ENCODE measurements around the gene GPNMB. TPM values are rescaled to one million over a fixed set of nuclear protein-coding genes. Genes with fewer than 3 reads are reported as not detected.

Gene GPNMB
- total RNA-seq, 1 donor from 2014 or later: 113 TPM

GRCh38 chr7:23212395-23212794 lies 34.2 kb upstream of the GPNMB start:
- TF ChIP-seq POLR2AphosphoS5 (IDR thresholded peaks at IDR 0.05; ENCODE audit: insufficient read depth in 1 of 2, low read depth in 1 of 2) (no peak), CTCF (IDR thresholded peaks at IDR 0.05) (no peak), POLR2A (IDR thresholded peaks at IDR 0.05) (no peak)
- no peaks in the 10 kb centered on the region for H3K27me3 ChIP-seq
- H3K4me3 ChIP-seq: no peak overlapping the region
- no peaks in the 10 kb centered on the region for H3K9me3 ChIP-seq
- intact Hi-C loops (cut with DNase I): no loop called here
- H3K36me3 ChIP-seq: no peaks in the 10 kb centered on the region
- no peak overlapping the region for H3K27ac ChIP-seq
- H3K4me1 ChIP-seq: no peaks in the 10 kb centered on the region
- no peak for DNase-seq (ENCODE audit: extremely low spot score in 2 of 2)

- H3K9me3 ChIP-seq: no peaks in the 10 kb centered on the region
- no peak for DNase-seq (ENCODE audit: extremely low spot score in 2 of 2)
- no peaks in the 10 kb centered on the region for H3K36me3 ChIP-seq
- intact Hi-C loops (cut with DNase I): no loop called here
- no peaks in the 10 kb centered on the region for H3K27me3 ChIP-seq
- H3K4me3 ChIP-seq: no peak overlapping the region
- no peak overlapping the region for H3K27ac ChIP-seq
- no peak for TF ChIP-seq POLR2A (IDR thresholded peaks at IDR 0.05)
- no peak for TF ChIP-seq POLR2AphosphoS5 (IDR thresholded peaks at IDR 0.05; ENCODE audit: insufficient read depth in 1 of 2, low read depth in 1 of 2)
- TF ChIP-seq CTCF (IDR thresholded peaks at IDR 0.05): no peak
- H3K4me1 ChIP-seq: no peaks in the 10 kb centered on the region
Observed at GRCh38 chr7:23212841-23213240, 33.7 kb upstream of the GPNMB start.

GRCh38 chr7:23213755-23214154 lies 32.8 kb upstream of the GPNMB start:
- TF ChIP-seq POLR2AphosphoS5 (IDR thresholded peaks at IDR 0.05; ENCODE audit: insufficient read depth in 1 of 2, low read depth in 1 of 2) (no peak), POLR2A (IDR thresholded peaks at IDR 0.05) (no peak), CTCF (IDR thresholded peaks at IDR 0.05) (no peak)
- H3K27me3 ChIP-seq: no peaks in the 10 kb centered on the region
- H3K4me1 ChIP-seq: no peaks in the 10 kb centered on the region
- H3K36me3 ChIP-seq: no peaks in the 10 kb centered on the region
- no peaks in the 10 kb centered on the region for H3K9me3 ChIP-seq
- no peak overlapping the region for H3K27ac ChIP-seq
- no peak for DNase-seq (ENCODE audit: extremely low spot score in 2 of 2)
- intact Hi-C loops (cut with DNase I): no loop called here
- H3K4me3 ChIP-seq: no peak overlapping the region

DNA sequence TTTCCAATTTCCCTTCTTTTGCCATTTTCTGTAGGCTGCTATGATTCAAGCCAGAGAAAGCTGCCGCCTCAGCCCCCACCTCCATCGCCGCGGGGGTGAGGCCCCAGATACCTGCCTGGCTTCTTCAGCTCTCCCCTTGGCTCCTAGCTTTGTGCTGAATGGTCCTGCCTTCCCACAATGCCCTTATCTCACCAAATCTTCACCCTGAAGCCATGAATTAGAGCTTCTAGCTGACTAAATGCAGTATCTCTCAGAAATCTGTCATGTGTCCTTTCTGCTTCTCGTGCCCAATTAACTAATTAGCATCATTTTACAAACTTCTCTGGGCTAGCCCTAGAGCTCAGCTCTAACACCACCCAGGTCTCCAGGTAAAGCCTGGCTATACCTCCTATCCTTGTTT lies 32.2 kb upstream of the GPNMB start:
- no peaks in the 10 kb centered on the region for H3K27me3 ChIP-seq
- no peak for DNase-seq (ENCODE audit: extremely low spot score in 2 of 2)
- H3K36me3 ChIP-seq: no peaks in the 10 kb centered on the region
- no peak overlapping the region for H3K27ac ChIP-seq
- no peaks in the 10 kb centered on the region for H3K9me3 ChIP-seq
- intact Hi-C loops (cut with DNase I): no loop called here
- no peaks in the 10 kb centered on the region for H3K4me1 ChIP-seq
- TF ChIP-seq CTCF (IDR thresholded peaks at IDR 0.05) (no peak), POLR2A (IDR thresholded peaks at IDR 0.05) (no peak), POLR2AphosphoS5 (IDR thresholded peaks at IDR 0.05; ENCODE audit: insufficient read depth in 1 of 2, low read depth in 1 of 2) (no peak)
- H3K4me3 ChIP-seq: no peak overlapping the region

DNA sequence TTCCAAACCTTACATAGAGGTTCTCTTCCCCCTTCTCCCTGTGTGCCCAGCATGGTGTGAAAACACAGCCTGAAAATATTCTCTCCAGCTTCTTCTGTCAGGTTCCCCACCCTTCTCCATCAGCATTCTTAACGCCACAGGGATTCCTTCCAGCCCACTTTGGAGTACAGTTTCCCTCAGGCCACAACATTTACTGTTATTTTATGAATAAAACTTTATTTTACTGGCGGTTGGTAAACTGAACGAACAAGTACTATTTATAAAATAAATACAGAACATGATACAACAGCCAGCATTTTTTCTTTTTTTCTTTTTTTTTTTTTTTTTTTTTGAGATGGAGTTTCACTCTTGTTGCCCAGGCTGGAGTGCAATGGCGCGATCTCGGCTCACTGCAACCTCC lies 31.6 kb upstream of the GPNMB start:
- H3K27me3 ChIP-seq: no peaks in the 10 kb centered on the region

More for the DNA sequence above, 31.6 kb upstream of the GPNMB start:
- intact Hi-C loops (cut with DNase I): no loop called here
- Histone ChIP-seq H3K36me3 (no peaks in the 10 kb centered on the region), H3K9me3 (no peaks in the 10 kb centered on the region), H3K4me3 (no peak overlapping the region), H3K4me1 (no peaks in the 10 kb centered on the region), H3K27ac (no peak overlapping the region)
- DNase-seq (ENCODE audit: extremely low spot score in 2 of 2): no peak
- TF ChIP-seq CTCF (IDR thresholded peaks at IDR 0.05): no peak
- no peak for TF ChIP-seq POLR2A (IDR thresholded peaks at IDR 0.05)
- TF ChIP-seq POLR2AphosphoS5 (IDR thresholded peaks at IDR 0.05; ENCODE audit: insufficient read depth in 1 of 2, low read depth in 1 of 2): no peak
